Stimulated activated effector memory CD8-positive, alpha-beta T cell treated with anti-CD3 and anti-CD28 coated beads, Interleukin-12 subunit alpha, Interleukin-12 subunit beta, amount 100 ng/mL, for 72 hours (primary cell): Measurements from ENCODE around the gene MIA2.
"Not testable (repeated sequence)": the region's sequence is repeated elsewhere in the genome, so short reads cannot be mapped to it uniquely, and the experiment has no call there.

Experiments used
- ATAC-seq: fragments of 150-1000 bp; cut with Tn5 transposase; 2 replicates; pipeline ENCODE4 v1.10.0; 2021
- DNase-seq, 2 donors: peaks; one replicate each; pipeline ENCODE4 v3.0.0; 2021 to 2022; ENCODE audit warnings: low spot score in 2 of 2
- H3K27ac Mint-ChIP-seq: one replicate; pipeline ENCODE4 v1.8.0; 2022; ENCODE audit warnings: mild to moderate bottlenecking, mixed read lengths
- H3K36me3 Mint-ChIP-seq: one replicate; pipeline ENCODE4 v1.8.0; 2022; ENCODE audit warnings: mild to moderate bottlenecking, mixed read lengths
- H3K4me1 Mint-ChIP-seq: one replicate; pipeline ENCODE4 v1.8.0; 2022; ENCODE audit warnings: mixed read lengths
- H3K4me3 Mint-ChIP-seq: one replicate; pipeline ENCODE4 v1.8.0; 2022; ENCODE audit warnings: mild to moderate bottlenecking, mixed read lengths
- H3K9me3 Mint-ChIP-seq: one replicate; pipeline ENCODE4 v1.8.0; 2022; ENCODE audit warnings: mixed read lengths

MIA2 gene

GRCh38 chr14:39276579-39277114 lies 42.9 kb downstream of the MIA2 start:
- Mint-ChIP-seq H3K36me3 (peaks cover 45% of the 10 kb centered on the region), H3K4me3 (no peak overlapping the region), H3K4me1 (peaks cover 60% of the 10 kb centered on the region), H3K27ac (peak overlapping the region; percentile 81), H3K9me3 (no peaks in the 10 kb centered on the region)
- ATAC-seq: no peak
- no peak for DNase-seq

- Mint-ChIP-seq H3K9me3 (no peaks in the 10 kb centered on the region), H3K4me3 (no peak overlapping the region), H3K4me1 (peaks cover 38% of the 10 kb centered on the region), H3K27ac (peak overlapping the region; percentile 73), H3K36me3 (peaks cover 72% of the 10 kb centered on the region)
- peak; percentile 74 for ATAC-seq
- DNase-seq: no peak
Measured at GRCh38 chr14:39279515-39279914, 45.8 kb downstream of the MIA2 start.

GRCh38 chr14:39280678-39281077 lies 47.0 kb downstream of the MIA2 start:
- H3K9me3 Mint-ChIP-seq, H3K4me3 Mint-ChIP-seq, DNase-seq, ATAC-seq: not testable (repeated sequence)
- H3K36me3 Mint-ChIP-seq: peaks cover 75% of the 10 kb centered on the region
- H3K4me1 Mint-ChIP-seq: peaks cover 32% of the 10 kb centered on the region
- peak overlapping the region; percentile 73 for H3K27ac Mint-ChIP-seq

- H3K36me3 Mint-ChIP-seq: peaks cover 79% of the 10 kb centered on the region
- DNase-seq (no peak), ATAC-seq (no peak)
- no peaks in the 10 kb centered on the region for H3K4me1 Mint-ChIP-seq
- H3K4me3 Mint-ChIP-seq: no peak overlapping the region
- H3K27ac Mint-ChIP-seq: peak overlapping the region; percentile 21
- H3K9me3 Mint-ChIP-seq: no peaks in the 10 kb centered on the region
Measured at GRCh38 chr14:39289523-39289922, 55.8 kb downstream of the MIA2 start.

GRCh38 chr14:39291701-39292100 lies 58.0 kb downstream of the MIA2 start:
- Mint-ChIP-seq H3K4me3 (no peak overlapping the region), H3K36me3 (peaks cover 88% of the 10 kb centered on the region), H3K27ac (no peak overlapping the region), H3K9me3 (no peaks in the 10 kb centered on the region), H3K4me1 (no peaks in the 10 kb centered on the region)
- DNase-seq: no peak
- no peak for ATAC-seq

GRCh38 chr14:39293629-39294028 lies 59.9 kb downstream of the MIA2 start:
- H3K36me3 Mint-ChIP-seq: peaks cover 91% of the 10 kb centered on the region
- ATAC-seq (no peak), DNase-seq (no peak)
- no peak overlapping the region for H3K4me3 Mint-ChIP-seq
- no peaks in the 10 kb centered on the region for H3K9me3 Mint-ChIP-seq
- H3K4me1 Mint-ChIP-seq: peaks cover 6% of the 10 kb centered on the region
- no peak overlapping the region for H3K27ac Mint-ChIP-seq

- H3K4me3 Mint-ChIP-seq, DNase-seq, H3K9me3 Mint-ChIP-seq, H3K27ac Mint-ChIP-seq: not testable (repeated sequence)
- ATAC-seq: peak; percentile 65
- Mint-ChIP-seq H3K4me1 (peaks cover 11% of the 10 kb centered on the region), H3K36me3 (peaks cover 98% of the 10 kb centered on the region)
Measured at GRCh38 chr14:39300389-39300788, 66.7 kb downstream of the MIA2 start.

GRCh38 chr14:39302124-39302810 lies 68.6 kb downstream of the MIA2 start:
- DNase-seq (no peak), ATAC-seq (no peak)
- H3K4me1 Mint-ChIP-seq: peaks cover 11% of the 10 kb centered on the region

GRCh38 chr14:39303115-39303514 lies 69.4 kb downstream of the MIA2 start:
- peaks cover 85% of the 10 kb centered on the region for H3K36me3 Mint-ChIP-seq
- H3K4me3 Mint-ChIP-seq: no peak overlapping the region
- H3K27ac Mint-ChIP-seq: no peak overlapping the region
- DNase-seq: no peak
- ATAC-seq: no peak
- no peaks in the 10 kb centered on the region for H3K9me3 Mint-ChIP-seq
- H3K4me1 Mint-ChIP-seq: peaks cover 6% of the 10 kb centered on the region

More at GRCh38 chr14:39302124-39302810, 68.6 kb downstream of the MIA2 start:
- H3K9me3 Mint-ChIP-seq: no peaks in the 10 kb centered on the region
- no peak overlapping the region for H3K4me3 Mint-ChIP-seq
- H3K27ac Mint-ChIP-seq: no peak overlapping the region
- H3K36me3 Mint-ChIP-seq: peaks cover 93% of the 10 kb centered on the region

GRCh38 chr14:39307815-39308214 lies 74.1 kb downstream of the MIA2 start:
- Mint-ChIP-seq H3K9me3 (no peaks in the 10 kb centered on the region), H3K4me3 (no peak overlapping the region), H3K4me1 (peaks cover 7% of the 10 kb centered on the region), H3K27ac (no peak overlapping the region), H3K36me3 (peaks cover 67% of the 10 kb centered on the region)
- DNase-seq (no peak), ATAC-seq (no peak)

- no peak overlapping the region for H3K27ac Mint-ChIP-seq
- peaks cover 66% of the 10 kb centered on the region for H3K36me3 Mint-ChIP-seq
- ATAC-seq: no peak
- no peak overlapping the region for H3K4me3 Mint-ChIP-seq
- DNase-seq: no peak
- H3K4me1 Mint-ChIP-seq: peaks cover 7% of the 10 kb centered on the region
- H3K9me3 Mint-ChIP-seq: no peaks in the 10 kb centered on the region
Measured at GRCh38 chr14:39310051-39310450, 76.3 kb downstream of the MIA2 start.

GRCh38 chr14:39315859-39316444 lies 82.2 kb downstream of the MIA2 start:
- H3K4me3 Mint-ChIP-seq: no peak overlapping the region
- no peaks in the 10 kb centered on the region for H3K4me1 Mint-ChIP-seq
- no peaks in the 10 kb centered on the region for H3K9me3 Mint-ChIP-seq
- peaks cover 68% of the 10 kb centered on the region for H3K36me3 Mint-ChIP-seq
- peak overlapping the region; percentile 55 for H3K27ac Mint-ChIP-seq
- DNase-seq: no peak
- no peak for ATAC-seq

- H3K4me3 Mint-ChIP-seq: no peak overlapping the region
- H3K4me1 Mint-ChIP-seq: no peaks in the 10 kb centered on the region
- ATAC-seq: no peak
- no peak for DNase-seq
- H3K9me3 Mint-ChIP-seq: no peaks in the 10 kb centered on the region
- peaks cover 79% of the 10 kb centered on the region for H3K36me3 Mint-ChIP-seq
- H3K27ac Mint-ChIP-seq: peak overlapping the region; percentile 55
Measured at GRCh38 chr14:39316830-39317553, 83.3 kb downstream of the MIA2 start.

GRCh38 chr14:39318574-39318973 lies 84.9 kb downstream of the MIA2 start:
- DNase-seq (no peak), ATAC-seq (no peak)
- no peak overlapping the region for H3K4me3 Mint-ChIP-seq
- no peaks in the 10 kb centered on the region for H3K9me3 Mint-ChIP-seq
- no peaks in the 10 kb centered on the region for H3K4me1 Mint-ChIP-seq
- H3K36me3 Mint-ChIP-seq: peaks cover 77% of the 10 kb centered on the region
- H3K27ac Mint-ChIP-seq: no peak overlapping the region

GRCh38 chr14:39319381-39319780 lies 85.7 kb downstream of the MIA2 start:
- Mint-ChIP-seq H3K4me3 (no peak overlapping the region), H3K4me1 (no peaks in the 10 kb centered on the region), H3K27ac (no peak overlapping the region), H3K9me3 (no peaks in the 10 kb centered on the region), H3K36me3 (peaks cover 69% of the 10 kb centered on the region)
- DNase-seq: no peak
- ATAC-seq: no peak
